Activated CD8-positive, alpha-beta memory T cell treated with anti-CD3 and anti-CD28 coated beads, Interleukin-2, amount 10 ng/mL, durations not matched to agents 7 days and 5 days (primary cell): ENCODE measurements around the gene NSG2. TPM values are rescaled to one million over a fixed set of nuclear protein-coding genes. Genes with fewer than 3 reads are reported as not detected.
"Not testable (repeated sequence)": the region's sequence is repeated elsewhere in the genome, so short reads cannot be mapped to it uniquely, and the experiment has no call there.

Experiments
- ATAC-seq: fragments of 150-1000 bp; cut with Tn5 transposase; one replicate; pipeline ENCODE4 v1.10.0; 2021; ENCODE audit warnings: moderate library complexity
- CTCF ChIA-PET: fragments of 350-600 bp; sonication (Branson Sonifier 250); formaldehyde crosslinking; loops from one replicate; lab custom pipeline; 2021; ENCODE audit warnings: antibody characterized with exemption; lab: Charles Lee
- DNase-seq: peaks from one replicate; pipeline ENCODE4 v3.0.0-alpha.2; 2020
- H3K27ac Mint-ChIP-seq: one replicate; pipeline ENCODE4 v1.8.0; 2021; ENCODE audit warnings: mild to moderate bottlenecking, mixed read lengths
- H3K27me3 Mint-ChIP-seq: one replicate; pipeline ENCODE4 v1.8.0; 2021; ENCODE audit warnings: mixed read lengths
- H3K36me3 Mint-ChIP-seq: one replicate; pipeline ENCODE4 v1.8.0; 2021; ENCODE audit warnings: mild to moderate bottlenecking, mixed read lengths
- H3K4me1 Mint-ChIP-seq: one replicate; pipeline ENCODE4 v1.8.0; 2021; ENCODE audit warnings: mixed read lengths
- H3K4me3 Mint-ChIP-seq: one replicate; pipeline ENCODE4 v1.8.0; 2021; ENCODE audit warnings: mild to moderate bottlenecking, moderate library complexity, mixed read lengths
- H3K9me3 Mint-ChIP-seq: one replicate; pipeline ENCODE4 v1.8.0; 2022; ENCODE audit warnings: low read depth, mixed read lengths
- total RNA-seq, 2 experiments: library from RNA; stranded (reverse); gene quantifications; one replicate each; pipeline ENCODE4 v1.2.3, GENCODE V29; 2021

The NSG2 gene
- total RNA-seq, result not detected

- DNase-seq, result peak; percentile 52
Measured at GRCh38 chr5:174045470-174046025, at the start of gene NSG2. Gene NSG2 (plus strand): TSS chr5:174045706. CDS start chr5:174046756, 1,050 bp downstream.

GRCh38 chr5:173997331-173997730 lies 48.2 kb upstream of the NSG2 start:
- Mint-ChIP-seq H3K4me1 (no peaks in the 10 kb centered on the region), H3K36me3 (no peaks in the 10 kb centered on the region)
- CTCF ChIA-PET, result no interaction called here

More at GRCh38 chr5:174045470-174046025, at the start of gene NSG2:
- ATAC-seq, result peak; percentile 53
- no peaks in the 10 kb centered on the region for H3K36me3 Mint-ChIP-seq
- CTCF ChIA-PET, result interaction anchor here (0.8 to 1.9 kb wide), 2 partner anchors 8 to 266 kb away, joined by 3 to 7 read pairs; no protein-coding TSS in a partner anchor
- no peaks in the 10 kb centered on the region for H3K27me3 Mint-ChIP-seq
- H3K27ac Mint-ChIP-seq, result no peak within 1 kb of the TSS
- H3K4me3 Mint-ChIP-seq, result no peak within 1 kb of the TSS
- no peaks in the 10 kb centered on the region for H3K9me3 Mint-ChIP-seq
- H3K4me1 Mint-ChIP-seq, result no peaks in the 10 kb centered on the region

GRCh38 chr5:173998531-173998930 lies 47.0 kb upstream of the NSG2 start:
- no peaks in the 10 kb centered on the region for H3K36me3 Mint-ChIP-seq
- CTCF ChIA-PET, result no interaction called here
- no peak overlapping the region for H3K4me3 Mint-ChIP-seq
- no peak overlapping the region for H3K27ac Mint-ChIP-seq
- H3K27me3 Mint-ChIP-seq, result peaks cover 37% of the 10 kb centered on the region
- H3K4me1 Mint-ChIP-seq, result no peaks in the 10 kb centered on the region
- no peak for ATAC-seq
- DNase-seq, result no peak
- no peaks in the 10 kb centered on the region for H3K9me3 Mint-ChIP-seq

More at GRCh38 chr5:173997331-173997730, 48.2 kb upstream of the NSG2 start:
- ATAC-seq, result no peak
- Mint-ChIP-seq H3K4me3 (no peak overlapping the region), H3K27me3 (peaks cover 30% of the 10 kb centered on the region), H3K9me3 (no peaks in the 10 kb centered on the region), H3K27ac (no peak overlapping the region)
- no peak for DNase-seq

GRCh38 chr5:174000076-174000475 lies 45.4 kb upstream of the NSG2 start:
- ATAC-seq (no peak), DNase-seq (no peak)
- H3K4me3 Mint-ChIP-seq, result no peak overlapping the region
- H3K27me3 Mint-ChIP-seq, result peaks cover 44% of the 10 kb centered on the region
- no peak overlapping the region for H3K27ac Mint-ChIP-seq
- H3K36me3 Mint-ChIP-seq, result no peaks in the 10 kb centered on the region
- no peaks in the 10 kb centered on the region for H3K9me3 Mint-ChIP-seq
- H3K4me1 Mint-ChIP-seq, result no peaks in the 10 kb centered on the region
- CTCF ChIA-PET, result no interaction called here

- H3K9me3 Mint-ChIP-seq, result no peaks in the 10 kb centered on the region
- no peak for ATAC-seq
- H3K27ac Mint-ChIP-seq, result no peak overlapping the region
- H3K36me3 Mint-ChIP-seq, result no peaks in the 10 kb centered on the region
- H3K4me1 Mint-ChIP-seq, result no peaks in the 10 kb centered on the region
- DNase-seq, result no peak
- CTCF ChIA-PET, result no interaction called here
- H3K27me3 Mint-ChIP-seq, result peaks cover 32% of the 10 kb centered on the region
- H3K4me3 Mint-ChIP-seq, result no peak overlapping the region
Measured at GRCh38 chr5:174003795-174004194, 41.7 kb upstream of the NSG2 start.

- CTCF ChIA-PET, result no interaction called here
- Mint-ChIP-seq H3K9me3 (no peaks in the 10 kb centered on the region), H3K4me3 (no peak overlapping the region), H3K27me3 (peaks cover 18% of the 10 kb centered on the region), H3K36me3 (no peaks in the 10 kb centered on the region), H3K27ac (no peak overlapping the region), H3K4me1 (peaks cover 5% of the 10 kb centered on the region)
- no peak for ATAC-seq
- DNase-seq, result no peak
Measured at GRCh38 chr5:174008922-174009321, 36.6 kb upstream of the NSG2 start.

GRCh38 chr5:174010365-174010764 lies 35.1 kb upstream of the NSG2 start:
- H3K4me1 Mint-ChIP-seq, result peaks cover 5% of the 10 kb centered on the region
- no peak overlapping the region for H3K4me3 Mint-ChIP-seq
- peaks cover 12% of the 10 kb centered on the region for H3K27me3 Mint-ChIP-seq
- H3K27ac Mint-ChIP-seq, result no peak overlapping the region
- CTCF ChIA-PET, result no interaction called here
- ATAC-seq, result no peak
- H3K9me3 Mint-ChIP-seq, result no peaks in the 10 kb centered on the region
- no peak for DNase-seq
- no peaks in the 10 kb centered on the region for H3K36me3 Mint-ChIP-seq

- Mint-ChIP-seq H3K9me3 (no peaks in the 10 kb centered on the region), H3K27me3 (peaks cover 7% of the 10 kb centered on the region), H3K36me3 (no peaks in the 10 kb centered on the region), H3K27ac (no peak overlapping the region), H3K4me1 (peaks cover 5% of the 10 kb centered on the region), H3K4me3 (no peak overlapping the region)
- CTCF ChIA-PET, result no interaction called here
- ATAC-seq (no peak), DNase-seq (no peak)
Measured at GRCh38 chr5:174011441-174011840, 34.1 kb upstream of the NSG2 start.

- not testable (repeated sequence) for H3K36me3 Mint-ChIP-seq
Measured at GRCh38 chr5:174020069-174020927, 25.2 kb upstream of the NSG2 start.

GRCh38 chr5:174020928-174021304 lies 24.6 kb upstream of the NSG2 start:
- no peak overlapping the region for H3K27ac Mint-ChIP-seq
- no peak for DNase-seq
- no peaks in the 10 kb centered on the region for H3K9me3 Mint-ChIP-seq
- ATAC-seq, result no peak
- H3K27me3 Mint-ChIP-seq, result peaks cover 25% of the 10 kb centered on the region
- no peaks in the 10 kb centered on the region for H3K36me3 Mint-ChIP-seq
- no peaks in the 10 kb centered on the region for H3K4me1 Mint-ChIP-seq
- CTCF ChIA-PET, result no interaction called here
- H3K4me3 Mint-ChIP-seq, result no peak overlapping the region

More at GRCh38 chr5:174020069-174020927, 25.2 kb upstream of the NSG2 start:
- not testable (repeated sequence) for ATAC-seq, DNase-seq, H3K9me3 Mint-ChIP-seq, H3K4me3 Mint-ChIP-seq, H3K4me1 Mint-ChIP-seq, H3K27ac Mint-ChIP-seq
- peaks cover 22% of the 10 kb centered on the region for H3K27me3 Mint-ChIP-seq
- CTCF ChIA-PET, result interaction anchor here (0.6 kb wide), 1 partner anchor 291 kb away, joined by 3 read pairs; no protein-coding TSS in a partner anchor

GRCh38 chr5:174022384-174023095 lies 23.0 kb upstream of the NSG2 start:
- DNase-seq (no peak), ATAC-seq (no peak)
- no peaks in the 10 kb centered on the region for H3K36me3 Mint-ChIP-seq
- no peak overlapping the region for H3K4me3 Mint-ChIP-seq
- no peaks in the 10 kb centered on the region for H3K9me3 Mint-ChIP-seq
- H3K27me3 Mint-ChIP-seq, result peaks cover 28% of the 10 kb centered on the region
- no peaks in the 10 kb centered on the region for H3K4me1 Mint-ChIP-seq
- CTCF ChIA-PET, result no interaction called here
- H3K27ac Mint-ChIP-seq, result no peak overlapping the region

GRCh38 chr5:174030286-174030685 lies 15.2 kb upstream of the NSG2 start:
- Mint-ChIP-seq H3K36me3 (no peaks in the 10 kb centered on the region), H3K27ac (no peak overlapping the region), H3K27me3 (peaks cover 7% of the 10 kb centered on the region), H3K4me3 (no peak overlapping the region), H3K4me1 (no peaks in the 10 kb centered on the region), H3K9me3 (peaks cover 4% of the 10 kb centered on the region)
- DNase-seq (no peak), ATAC-seq (no peak)
- CTCF ChIA-PET, result no interaction called here

GRCh38 chr5:174044466-174045254 lies 846 bp upstream of the NSG2 start:
- Mint-ChIP-seq H3K4me3 (no peak overlapping the region), H3K4me1 (no peaks in the 10 kb centered on the region), H3K27ac (no peak overlapping the region), H3K9me3 (no peaks in the 10 kb centered on the region), H3K36me3 (no peaks in the 10 kb centered on the region), H3K27me3 (peaks cover 2% of the 10 kb centered on the region)
- CTCF ChIA-PET, result no interaction called here
- ATAC-seq (no peak), DNase-seq (no peak)
